GM23338 (cell line): ENCODE measurements around the gene DPYD. TPM values are rescaled to one million over a fixed set of nuclear protein-coding genes. Genes with fewer than 3 reads are reported as not detected.

Experiments used
- ATAC-seq: fragments of 200-7000 bp; cut with Tn5 transposase; 3 replicates; pipeline ENCODE4 v1.9.1; 2020
- DNase-seq: peaks from one replicate; pipeline ENCODE4 v3.0.0-alpha.2; 2015; ENCODE audit warnings: low spot score
- H2AFZ ChIP-seq: fragments of 200-600 bp; sonication (generic); 2 replicates; pipeline ENCODE4 v1.8.0; 2016; ENCODE audit warnings: antibody characterized with exemption, mild to moderate bottlenecking, moderate library complexity
- H3F3A ChIP-seq: fragments of 200-600 bp; sonication (generic); replicated peaks from 2 replicates; pipeline ENCODE4 v1.8.0; 2017; ENCODE audit warnings: antibody characterized with exemption, mixed run types, low read depth
- H3K27ac ChIP-seq: fragments of 200-600 bp; sonication (generic); 2 replicates; pipeline ENCODE4 v1.6.1; 2016; ENCODE audit warnings: low read depth
- H3K27me3 ChIP-seq: fragments of 200-600 bp; sonication (generic); 2 replicates; pipeline ENCODE4 v1.8.0; 2016; ENCODE audit warnings: mild to moderate bottlenecking, mixed run types, moderate library complexity; ENCODE audit not compliant: insufficient read depth
- H3K36me3 ChIP-seq: fragments of 200-600 bp; sonication (generic); 2 replicates; pipeline ENCODE4 v1.8.0; 2016; ENCODE audit warnings: mild to moderate bottlenecking; ENCODE audit not compliant: insufficient read depth
- H3K4me1 ChIP-seq: fragments of 200-600 bp; sonication (generic); 2 replicates; pipeline ENCODE4 v1.8.0; 2016; ENCODE audit warnings: mild to moderate bottlenecking, moderate library complexity; ENCODE audit not compliant: insufficient read depth
- H3K4me2 ChIP-seq: fragments of 200-600 bp; sonication (generic); 2 replicates; pipeline ENCODE4 v1.7.1; 2017; ENCODE audit warnings: mixed run types
- H3K4me3 ChIP-seq: fragments of 200-600 bp; sonication (generic); 2 replicates; pipeline ENCODE4 v1.6.1; 2016; ENCODE audit warnings: mixed run types
- H3K79me2 ChIP-seq: fragments of 200-600 bp; sonication (generic); replicated peaks from 2 replicates; pipeline ENCODE4 v1.8.0; 2017; ENCODE audit warnings: mild to moderate bottlenecking; ENCODE audit not compliant: insufficient read depth
- H3K9me2 ChIP-seq: fragments of 200-600 bp; sonication (generic); 2 replicates; pipeline ENCODE4 v1.8.0; 2017; ENCODE audit not compliant: insufficient read depth
- H4K20me1 ChIP-seq: fragments of 200-600 bp; sonication (generic); replicated peaks from 2 replicates; pipeline ENCODE4 v1.8.0; 2017; ENCODE audit warnings: mild to moderate bottlenecking; ENCODE audit not compliant: insufficient read depth
- H3K27ac Mint-ChIP-seq: 2 replicates; pipeline ENCODE4 v1.8.0; 2020; ENCODE audit warnings: inconsistent platforms, mild to moderate bottlenecking, moderate library complexity, mixed read lengths
- H3K27me3 Mint-ChIP-seq: 3 replicates; pipeline ENCODE4 v1.8.0; 2022; ENCODE audit warnings: low read depth, mild to moderate bottlenecking, moderate library complexity, mixed read lengths, inconsistent platforms; ENCODE audit not compliant: insufficient read depth, poor library complexity
- H3K36me3 Mint-ChIP-seq: 3 replicates; pipeline ENCODE4 v1.8.0; 2021; ENCODE audit warnings: low read depth, mild to moderate bottlenecking, inconsistent platforms, moderate library complexity, mixed read lengths
- H3K4me1 Mint-ChIP-seq: 3 replicates; pipeline ENCODE4 v1.8.0; 2020; ENCODE audit warnings: mild to moderate bottlenecking, inconsistent platforms, mixed read lengths
- H3K4me3 Mint-ChIP-seq: 3 replicates; pipeline ENCODE4 v1.8.0; 2021; ENCODE audit warnings: moderate library complexity, mild to moderate bottlenecking, inconsistent platforms, mixed read lengths
- H3K9me3 Mint-ChIP-seq: 3 replicates; pipeline ENCODE4 v1.8.0; 2020; ENCODE audit warnings: moderate library complexity, mild to moderate bottlenecking, inconsistent platforms, mixed read lengths
- CREB1 ChIP-seq: fragments of 250-450 bp; sonication (Bioruptor Pico); IDR thresholded peaks from 2 replicates; pipeline ENCODE4 v1.5.0; 2020; ENCODE audit warnings: low read depth, mild to moderate bottlenecking, moderate library complexity
- EZH2 ChIP-seq: fragments of 200-600 bp; sonication (generic); IDR thresholded peaks from one replicate; pipeline ENCODE4 v1.8.0; 2017; ENCODE audit warnings: antibody characterized with exemption, mild to moderate bottlenecking, low read depth; ENCODE audit not compliant: unreplicated experiment
- EZH2phosphoT487 ChIP-seq: fragments of 200-600 bp; sonication (generic); IDR thresholded peaks from one replicate; pipeline ENCODE4 v1.8.1; 2018; ENCODE audit warnings: antibody characterized with exemption; ENCODE audit not compliant: unreplicated experiment
- JUNB ChIP-seq: IDR thresholded peaks from one replicate; pipeline ENCODE4 v1.6.1; 2016; ENCODE audit warnings: antibody characterized with exemption; ENCODE audit not compliant: unreplicated experiment
- NANOG ChIP-seq: IDR thresholded peaks from 2 replicates; pipeline ENCODE4 v1.6.1; 2016; ENCODE audit warnings: antibody characterized with exemption, borderline replicate concordance
- STAT1 ChIP-seq: IDR thresholded peaks from one replicate; pipeline ENCODE4 v1.6.1; 2016; ENCODE audit warnings: antibody characterized with exemption; ENCODE audit not compliant: unreplicated experiment
- ZNF114 ChIP-seq: fragments of 250-450 bp; sonication (Bioruptor Pico); IDR thresholded peaks from 2 replicates; pipeline ENCODE4 v1.5.0; 2020; ENCODE audit warnings: mild to moderate bottlenecking, moderate library complexity
- ZNF331 ChIP-seq: fragments of 250-450 bp; sonication (Bioruptor Pico); IDR thresholded peaks from 2 replicates; pipeline ENCODE4 v1.5.0; 2020; ENCODE audit warnings: low read depth, mild to moderate bottlenecking, moderate library complexity
- polyA plus RNA-seq: library from polyadenylated mRNA; unstranded; fragments of >200 nt; fragmentation: Nextera tagmentation; extraction: Ambion mirVana; gene quantifications from 2 replicates; pipeline ENCODE4 v1.2.1, GENCODE V29; 2016
- total RNA-seq: library from RNA; depleted of rRNA; stranded (reverse); fragments of >200 nt; shearing (Covaris generic); gene quantifications from 2 replicates; pipeline ENCODE4 v1.2.3, GENCODE V29; 2014
- TF ChIP-seq, protein P1 (sequence below): IDR thresholded peaks from 2 replicates; pipeline ENCODE4 v1.6.1; 2016; ENCODE audit warnings: antibody characterized with exemption
- TF ChIP-seq, protein P2 (sequence below), 2 experiments: fragments of 200-600 bp in 1 of 2; sonication (generic) in 1 of 2; conservative IDR thresholded peaks; 2 replicates each; pipeline versions ENCODE4 v1.5.1 to v1.6.1; 2016 to 2017; ENCODE audit warnings: antibody characterized with exemption in 2 of 2, low read depth in 2 of 2, mild to moderate bottlenecking in 2 of 2, moderate library complexity in 1 of 2

Gene DPYD
- total and polyA plus RNA-seq, 2 experiments from 2014 or later = 0.50 to 1.6 TPM

DNA sequence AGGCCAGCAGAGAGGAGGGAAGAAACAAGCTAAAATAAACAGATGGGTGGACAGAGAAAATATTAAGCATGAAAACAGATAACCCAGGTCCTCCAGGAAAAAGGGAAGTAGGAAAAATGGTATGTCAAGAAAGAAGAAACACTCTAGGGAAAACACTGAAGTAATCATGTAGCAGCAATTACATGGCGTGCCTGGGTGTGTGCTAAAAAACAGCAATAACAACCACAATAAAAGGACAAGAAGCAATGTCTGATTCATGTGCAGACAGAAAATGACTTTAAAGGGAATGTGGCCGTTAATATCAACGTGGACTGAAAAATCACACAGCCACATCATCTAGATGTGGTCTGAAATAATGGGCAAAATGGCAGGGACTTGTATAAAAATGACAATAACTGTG is 829.6 kb downstream of the DPYD start (continued):
- no peak for TF ChIP-seq STAT1
- TF ChIP-seq CREB1 (CRISPR knock-in tag) = no peak
- no peak for TF ChIP-seq EZH2phosphoT487

DNA sequence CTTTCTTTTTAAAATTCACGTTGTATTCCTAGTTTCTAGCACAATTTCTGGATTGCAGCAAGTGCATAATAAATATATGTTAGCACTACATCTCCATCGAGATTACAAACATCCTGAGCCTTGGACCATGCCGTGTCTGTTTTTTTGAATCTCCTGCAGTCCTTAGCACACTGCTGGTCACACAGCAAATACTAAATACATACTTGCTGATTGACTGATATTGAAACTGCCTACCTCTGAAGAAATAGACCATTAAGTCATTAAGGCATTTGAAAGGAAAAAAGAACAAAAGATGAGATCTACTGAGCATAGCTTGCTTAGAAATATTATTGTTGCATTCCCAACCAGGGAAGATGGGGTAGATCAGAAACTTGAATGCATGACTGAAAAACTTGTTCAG is 830.1 kb downstream of the DPYD start:
- Mint-ChIP-seq H3K4me1 (no peaks in the 10 kb centered on the region), H3K27me3 (no peaks in the 10 kb centered on the region), H3K4me3 (no peak overlapping the region), H3K36me3 (no peaks in the 10 kb centered on the region), H3K27ac (no peak overlapping the region), H3K9me3 (no peaks in the 10 kb centered on the region)
- Histone ChIP-seq H2AFZ (no peak overlapping the region), H3K79me2 (no peaks in the 10 kb centered on the region), H3K36me3 (no peaks in the 10 kb centered on the region), H3K4me2 (no peak overlapping the region), H3K4me3 (no peak overlapping the region), H3K27ac (no peak overlapping the region), H3K4me1 (peaks cover 5% of the 10 kb centered on the region; the same call in 1 of the 2 replicates), H4K20me1 (no peaks in the 10 kb centered on the region), H3K27me3 (no peaks in the 10 kb centered on the region), H3K9me2 (no peaks in the 10 kb centered on the region), H3F3A (no peaks in the 10 kb centered on the region)
- no peak for DNase-seq
- TF ChIP-seq ZNF114 (CRISPR knock-in tag) (no peak), NANOG (no peak), EZH2 (no peak), EZH2phosphoT487 (no peak), STAT1 (no peak), ZNF331 (CRISPR knock-in tag) (no peak), JUNB (no peak), CREB1 (CRISPR knock-in tag) (no peak)
- TF ChIP-seq, protein P1, sequence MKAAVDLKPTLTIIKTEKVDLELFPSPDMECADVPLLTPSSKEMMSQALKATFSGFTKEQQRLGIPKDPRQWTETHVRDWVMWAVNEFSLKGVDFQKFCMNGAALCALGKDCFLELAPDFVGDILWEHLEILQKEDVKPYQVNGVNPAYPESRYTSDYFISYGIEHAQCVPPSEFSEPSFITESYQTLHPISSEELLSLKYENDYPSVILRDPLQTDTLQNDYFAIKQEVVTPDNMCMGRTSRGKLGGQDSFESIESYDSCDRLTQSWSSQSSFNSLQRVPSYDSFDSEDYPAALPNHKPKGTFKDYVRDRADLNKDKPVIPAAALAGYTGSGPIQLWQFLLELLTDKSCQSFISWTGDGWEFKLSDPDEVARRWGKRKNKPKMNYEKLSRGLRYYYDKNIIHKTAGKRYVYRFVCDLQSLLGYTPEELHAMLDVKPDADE = no peak
- TF ChIP-seq, protein P2, sequence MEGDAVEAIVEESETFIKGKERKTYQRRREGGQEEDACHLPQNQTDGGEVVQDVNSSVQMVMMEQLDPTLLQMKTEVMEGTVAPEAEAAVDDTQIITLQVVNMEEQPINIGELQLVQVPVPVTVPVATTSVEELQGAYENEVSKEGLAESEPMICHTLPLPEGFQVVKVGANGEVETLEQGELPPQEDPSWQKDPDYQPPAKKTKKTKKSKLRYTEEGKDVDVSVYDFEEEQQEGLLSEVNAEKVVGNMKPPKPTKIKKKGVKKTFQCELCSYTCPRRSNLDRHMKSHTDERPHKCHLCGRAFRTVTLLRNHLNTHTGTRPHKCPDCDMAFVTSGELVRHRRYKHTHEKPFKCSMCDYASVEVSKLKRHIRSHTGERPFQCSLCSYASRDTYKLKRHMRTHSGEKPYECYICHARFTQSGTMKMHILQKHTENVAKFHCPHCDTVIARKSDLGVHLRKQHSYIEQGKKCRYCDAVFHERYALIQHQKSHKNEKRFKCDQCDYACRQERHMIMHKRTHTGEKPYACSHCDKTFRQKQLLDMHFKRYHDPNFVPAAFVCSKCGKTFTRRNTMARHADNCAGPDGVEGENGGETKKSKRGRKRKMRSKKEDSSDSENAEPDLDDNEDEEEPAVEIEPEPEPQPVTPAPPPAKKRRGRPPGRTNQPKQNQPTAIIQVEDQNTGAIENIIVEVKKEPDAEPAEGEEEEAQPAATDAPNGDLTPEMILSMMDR (conservative IDR thresholded peaks at IDR 0.05; ENCODE audit: low read depth in 2 of 2) = no peak
- no peak for ATAC-seq

DNA sequence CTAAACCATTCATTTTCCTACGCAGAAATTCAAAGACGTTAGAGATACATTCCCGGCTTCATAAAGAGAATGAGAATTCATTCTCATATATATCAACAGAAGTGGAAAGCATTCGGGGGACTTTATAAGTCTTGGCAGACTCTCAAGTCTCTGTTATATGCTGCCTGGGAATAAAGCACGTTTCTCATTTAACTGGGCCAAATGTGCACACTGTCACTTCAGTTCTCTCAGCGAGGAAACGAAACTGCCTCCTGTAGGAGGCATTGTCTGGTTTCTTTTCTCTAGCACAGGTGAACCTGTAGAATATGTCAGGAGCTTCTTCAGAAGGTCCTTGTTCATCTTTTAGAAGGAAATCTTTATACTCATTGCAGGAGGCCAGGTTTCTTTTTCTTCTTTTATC is 831.7 kb downstream of the DPYD start:
- H3K4me1 ChIP-seq = peaks cover 5% of the 10 kb centered on the region; the same call in 1 of the 2 replicates
- H3K4me3 Mint-ChIP-seq = no peak overlapping the region
- H3K27me3 Mint-ChIP-seq = peaks cover 2% of the 10 kb centered on the region
- H3K27me3 ChIP-seq = no peaks in the 10 kb centered on the region
- no peaks in the 10 kb centered on the region for H4K20me1 ChIP-seq
- H2AFZ ChIP-seq = 0 out of 2 replicates have a peak overlapping the region, but pooled peaks have one; percentile 45
- TF ChIP-seq, protein P2 (conservative IDR thresholded peaks at IDR 0.05; ENCODE audit: low read depth in 2 of 2) = peak in 1 of 2 experiments; percentile 14; a peak in 2 of 4 replicates
- TF ChIP-seq EZH2phosphoT487 = no peak
- no peaks in the 10 kb centered on the region for H3K9me3 Mint-ChIP-seq
- no peaks in the 10 kb centered on the region for H3K36me3 Mint-ChIP-seq
- no peaks in the 10 kb centered on the region for H3K9me2 ChIP-seq
- DNase-seq = no peak
- no peak overlapping the region for H3K4me3 ChIP-seq
- H3K4me1 Mint-ChIP-seq = no peaks in the 10 kb centered on the region
- no peaks in the 10 kb centered on the region for H3K79me2 ChIP-seq
- no peak overlapping the region for H3K27ac ChIP-seq
- H3K36me3 ChIP-seq = no peaks in the 10 kb centered on the region
- H3K27ac Mint-ChIP-seq = no peak overlapping the region
- no peak overlapping the region for H3K4me2 ChIP-seq
- ATAC-seq = no peak
- H3F3A ChIP-seq = no peaks in the 10 kb centered on the region
